Activated T-helper 1 cell treated with Interleukin-2 at 50 U/mL for 16 hours (primary cell): Measurements from ENCODE around the gene ATG101.
A peak's percentile ranks its signal among the peaks of the same experiment; 100 is the strongest.

Experiments
- DNase-seq: peaks from one replicate; pipeline ENCODE4 v3.0.0-alpha.2; 2020; ENCODE audit warnings: low read depth

The ATG101 gene, protein sequence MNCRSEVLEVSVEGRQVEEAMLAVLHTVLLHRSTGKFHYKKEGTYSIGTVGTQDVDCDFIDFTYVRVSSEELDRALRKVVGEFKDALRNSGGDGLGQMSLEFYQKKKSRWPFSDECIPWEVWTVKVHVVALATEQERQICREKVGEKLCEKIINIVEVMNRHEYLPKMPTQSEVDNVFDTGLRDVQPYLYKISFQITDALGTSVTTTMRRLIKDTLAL

DNA sequence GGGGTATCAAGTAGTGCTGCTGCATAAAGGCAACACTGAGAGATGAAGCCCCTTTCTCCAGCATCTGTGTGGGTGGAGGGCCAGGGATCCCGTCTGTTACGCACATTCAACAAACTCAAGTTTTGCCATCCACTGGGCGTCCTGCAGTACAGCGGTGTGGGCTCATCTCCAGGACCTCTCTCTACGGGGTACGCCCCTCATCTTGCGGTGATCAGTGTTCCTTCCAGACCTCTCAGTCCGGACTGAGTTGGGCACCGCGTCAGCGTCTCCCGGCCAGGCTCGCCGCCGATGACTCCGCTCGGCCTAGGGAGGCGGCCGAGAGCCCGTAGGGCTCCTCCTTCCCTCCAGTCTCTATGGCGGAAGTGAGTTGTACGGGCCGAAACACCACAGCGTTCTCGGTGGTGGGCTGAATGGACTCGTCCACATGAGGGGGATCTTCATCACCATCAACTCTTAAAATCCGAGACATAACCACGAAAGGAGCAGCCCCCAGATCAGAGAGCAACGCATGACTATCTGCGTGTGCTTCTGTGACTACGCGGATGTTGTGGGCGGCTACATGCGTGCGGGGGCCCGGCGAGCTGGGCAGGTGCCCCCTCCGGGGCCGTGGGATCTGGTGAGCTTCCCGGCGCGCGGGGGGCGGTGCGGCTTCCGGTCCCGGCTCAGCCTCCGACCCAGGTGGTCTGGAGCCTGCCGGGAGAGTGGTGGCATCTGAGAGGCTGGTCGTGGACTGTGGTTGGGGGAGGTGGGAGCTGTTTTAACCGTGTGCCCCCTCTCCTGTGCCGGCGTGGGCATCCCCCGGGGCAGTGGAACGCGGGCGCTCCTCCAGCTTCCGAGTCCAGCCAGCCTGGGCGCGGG lies at the start of gene ATG101:
TSS of gene ATG101 (plus strand) at position 652 of the 858 bp plus-strand sequence. CDS start 3,673 bp downstream, outside the sequence.
- peak; percentile 79 for DNase-seq

DNA sequence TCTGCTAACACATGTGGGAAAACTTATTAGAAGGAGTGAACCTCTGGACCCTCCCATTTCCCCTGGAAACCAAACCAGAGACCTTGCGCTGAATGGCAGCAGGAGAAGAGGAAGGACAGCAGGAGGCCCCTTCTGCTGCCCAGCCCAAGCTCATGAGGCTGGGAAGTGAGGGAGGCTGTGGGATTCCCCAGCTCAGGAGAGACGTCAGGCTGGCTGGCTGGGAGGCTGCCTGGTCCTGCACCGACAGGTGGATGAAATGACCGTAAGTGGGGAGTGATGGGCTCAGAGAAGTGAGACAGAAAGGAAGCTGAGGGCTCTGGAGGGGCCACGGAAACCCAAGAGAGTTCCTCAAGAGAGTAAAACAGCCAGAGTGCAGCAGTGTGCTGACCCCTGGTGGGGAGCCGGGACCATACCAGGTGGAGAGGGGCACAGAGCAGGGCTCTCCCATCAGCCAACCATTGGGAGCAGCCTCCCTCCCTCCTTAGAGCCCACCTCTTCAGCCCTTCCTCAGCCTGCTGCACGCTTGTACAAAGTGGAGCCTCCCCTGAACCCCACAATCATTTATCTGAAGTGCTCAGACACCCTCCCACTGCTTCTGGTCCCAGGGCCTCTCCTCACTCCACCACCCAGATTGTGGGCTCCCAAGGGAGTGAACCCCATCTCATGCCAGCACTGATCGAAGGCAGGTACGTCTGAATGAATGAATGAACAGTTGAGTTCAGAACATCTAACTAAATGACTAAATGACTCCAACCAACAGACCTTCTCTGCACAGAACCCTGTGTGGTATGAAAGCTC lies 49.0 kb upstream of the ATG101 start:
- DNase-seq: peak; percentile 45

DNA sequence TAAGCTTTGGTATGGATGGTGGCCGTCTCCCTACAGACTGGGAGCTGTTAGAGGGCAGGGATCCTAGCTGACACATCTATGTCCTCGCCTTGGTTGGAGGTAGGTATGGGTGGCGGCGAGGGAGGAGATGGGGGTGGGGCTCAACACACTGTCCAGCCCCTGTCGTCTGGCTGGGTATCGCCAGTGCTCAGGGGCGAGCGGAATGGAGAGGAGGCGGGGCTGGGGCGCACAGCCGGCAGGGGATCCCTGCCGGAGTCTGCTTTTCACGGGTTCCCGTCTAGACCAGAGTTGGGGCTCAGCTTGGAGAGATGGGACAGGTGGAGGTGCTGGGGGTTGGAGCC lies 47.0 kb upstream of the ATG101 start:
- DNase-seq: no peak

DNA sequence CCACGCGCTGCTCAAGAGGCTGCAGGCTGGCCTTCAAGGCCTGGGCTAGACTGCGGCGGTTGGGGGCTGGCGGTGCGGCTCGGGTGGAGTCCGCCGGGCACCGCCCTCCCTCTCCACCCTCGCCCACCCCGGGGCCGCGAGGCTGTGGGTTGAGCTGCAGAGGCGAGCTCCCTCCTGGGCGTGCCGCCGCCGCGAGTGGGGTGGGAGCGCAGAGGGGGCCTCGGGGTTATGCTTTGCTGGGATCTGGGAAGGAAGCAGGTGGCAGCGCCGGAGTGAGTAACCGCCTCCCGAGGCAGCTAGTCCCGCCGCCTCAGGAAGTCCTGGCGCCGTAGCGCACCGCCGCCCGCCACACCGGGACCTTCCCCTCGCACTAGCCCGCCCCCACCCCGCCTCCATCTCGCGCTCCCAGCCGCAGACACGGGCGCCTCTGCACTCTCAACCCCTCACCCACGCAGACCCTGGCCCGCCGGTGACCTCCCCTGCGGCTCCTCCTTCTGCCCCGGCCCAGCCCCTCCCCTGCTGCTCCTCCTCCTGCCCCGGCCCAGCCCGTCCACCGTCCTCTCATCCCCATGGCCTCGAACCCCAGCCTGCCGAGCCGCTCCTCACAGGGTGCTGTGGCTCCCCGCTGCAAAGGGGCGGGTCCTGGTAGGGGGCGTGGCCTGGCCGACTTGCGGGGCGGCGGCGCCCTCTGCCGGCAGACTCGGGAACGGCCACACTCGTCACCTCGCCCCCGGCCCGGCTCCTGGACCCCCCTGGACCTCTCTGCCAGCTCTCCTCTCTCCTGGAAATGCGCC lies 46.4 kb upstream of the ATG101 start:
- DNase-seq: peak; percentile 82

DNA sequence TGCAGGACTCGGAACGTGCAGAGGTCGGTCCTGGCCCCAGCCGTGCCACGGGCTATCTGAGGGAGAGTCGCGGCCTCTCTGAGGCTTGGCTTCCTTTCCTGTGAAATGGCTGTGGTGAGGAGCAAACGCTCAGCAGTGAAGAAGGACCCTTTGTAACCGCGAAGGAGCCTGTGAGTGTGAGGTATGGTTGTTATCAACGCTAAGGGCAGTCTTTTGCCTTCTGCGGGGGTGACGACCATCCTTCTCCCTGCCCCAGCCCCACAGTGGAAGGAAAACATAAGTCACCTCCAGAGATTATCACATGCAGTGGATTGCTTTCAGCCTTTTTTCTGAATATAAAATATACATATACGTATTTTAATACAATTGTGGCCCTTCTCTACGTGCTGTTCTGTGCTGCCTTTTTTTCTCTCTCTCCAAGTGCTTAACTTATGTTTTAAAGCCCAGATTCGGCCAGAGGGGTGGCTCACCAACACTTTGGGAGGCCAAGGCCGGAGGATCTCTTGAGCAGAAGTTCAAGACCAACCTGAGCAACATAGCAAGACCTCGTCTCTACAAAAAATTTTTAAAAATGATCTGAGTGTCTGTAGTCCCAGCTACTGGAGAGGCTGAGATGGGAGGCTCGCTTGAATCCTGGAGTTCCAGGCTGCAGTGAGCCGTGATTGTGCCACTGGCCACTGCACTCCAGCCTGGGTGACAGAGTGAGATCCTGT lies 45.6 kb upstream of the ATG101 start:
- no peak for DNase-seq

DNA sequence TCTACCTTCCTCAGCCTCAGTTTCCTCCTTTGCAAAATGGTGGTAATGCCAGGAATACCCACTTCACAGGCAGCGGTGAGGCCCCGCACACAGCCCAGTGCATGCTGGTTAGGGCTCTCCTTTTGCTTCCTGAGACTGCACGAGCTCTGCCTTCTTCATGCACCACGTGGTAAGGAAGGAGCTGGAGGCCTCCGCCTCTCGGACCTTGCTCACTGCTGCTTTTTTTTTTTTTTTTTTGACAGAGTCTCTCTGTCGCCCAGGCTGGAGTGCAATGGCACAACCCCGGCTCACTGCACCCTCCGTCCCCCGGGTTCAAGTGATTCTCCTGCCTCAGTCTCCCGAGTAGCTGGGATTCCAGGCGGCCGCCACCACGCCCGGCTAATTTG lies 44.9 kb upstream of the ATG101 start:
- DNase-seq: no peak

DNA sequence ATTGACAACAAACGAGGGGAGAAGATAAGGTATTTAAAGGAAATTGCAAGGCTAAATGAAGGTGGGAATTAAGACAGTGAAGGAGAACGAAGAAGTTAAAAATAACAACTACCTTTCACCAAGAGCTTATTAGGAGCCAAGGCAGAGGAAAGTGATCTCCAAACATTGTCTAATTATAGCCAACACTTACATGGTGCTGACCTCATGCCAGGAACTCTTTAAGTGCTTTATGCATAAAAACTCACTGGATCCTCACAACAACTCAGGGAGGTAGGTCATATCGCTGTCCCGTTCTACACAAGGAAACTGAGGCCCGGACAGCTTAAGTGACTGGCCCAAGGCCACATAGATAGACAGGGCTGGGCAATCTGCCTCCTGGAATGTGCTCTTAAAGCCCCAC lies 43.5 kb upstream of the ATG101 start:
- no peak for DNase-seq

DNA sequence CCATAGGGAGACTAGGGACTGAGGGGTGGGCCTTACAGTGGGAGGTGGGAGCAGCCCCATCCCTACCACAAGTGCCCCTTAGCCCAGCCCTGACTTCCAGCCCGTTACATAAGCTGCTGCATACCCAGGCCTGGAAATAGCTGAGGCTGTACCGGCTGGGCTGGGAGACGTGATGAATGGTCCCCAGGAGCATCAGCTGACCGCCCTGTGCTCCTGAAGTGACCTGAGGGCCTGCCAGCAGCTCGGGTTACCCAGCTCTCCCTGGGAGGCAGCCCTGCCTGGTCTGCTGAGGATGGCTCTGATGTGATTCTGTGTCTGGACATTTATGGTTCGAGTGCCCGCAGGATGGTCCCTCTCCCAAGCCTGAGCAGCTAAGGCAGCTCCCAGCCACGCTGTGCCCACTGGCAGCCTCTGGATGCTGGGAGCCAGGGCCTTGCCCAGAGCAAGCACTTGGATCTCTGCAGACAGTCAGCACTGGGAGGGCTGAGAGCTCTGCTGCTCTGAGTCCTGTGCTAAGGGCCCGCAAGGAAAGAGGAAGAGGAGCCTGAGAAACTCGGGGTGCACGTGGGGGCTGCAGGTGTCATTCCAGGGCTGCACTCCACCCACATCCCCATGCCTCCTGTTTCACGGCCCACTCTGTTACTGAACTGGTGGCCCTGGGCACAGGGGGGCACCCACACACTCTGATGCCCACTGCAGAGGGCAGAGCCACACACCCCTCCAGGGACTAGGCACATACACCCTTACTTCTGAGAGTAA lies 42.5 kb upstream of the ATG101 start:
- DNase-seq: no peak

DNA sequence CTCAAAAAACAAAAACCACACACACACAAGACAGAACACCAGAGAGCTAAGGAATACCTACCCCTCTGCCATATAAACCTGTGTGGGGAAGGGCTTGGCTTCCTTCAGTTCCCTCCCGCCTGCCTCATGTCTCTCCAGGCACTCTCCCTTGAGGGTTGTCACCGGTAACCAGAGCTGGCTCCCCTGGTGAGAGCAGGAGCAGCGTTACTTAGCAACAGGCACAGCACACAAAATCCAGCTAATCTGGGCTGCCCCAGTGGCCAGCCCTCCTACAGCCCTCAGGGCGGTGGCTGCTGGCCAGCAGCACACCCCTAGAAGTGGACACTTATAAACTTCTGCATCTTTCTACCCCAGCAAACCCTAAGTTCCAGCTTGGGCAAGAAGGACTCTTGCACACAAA lies 40.1 kb upstream of the ATG101 start:
- no peak for DNase-seq

DNA sequence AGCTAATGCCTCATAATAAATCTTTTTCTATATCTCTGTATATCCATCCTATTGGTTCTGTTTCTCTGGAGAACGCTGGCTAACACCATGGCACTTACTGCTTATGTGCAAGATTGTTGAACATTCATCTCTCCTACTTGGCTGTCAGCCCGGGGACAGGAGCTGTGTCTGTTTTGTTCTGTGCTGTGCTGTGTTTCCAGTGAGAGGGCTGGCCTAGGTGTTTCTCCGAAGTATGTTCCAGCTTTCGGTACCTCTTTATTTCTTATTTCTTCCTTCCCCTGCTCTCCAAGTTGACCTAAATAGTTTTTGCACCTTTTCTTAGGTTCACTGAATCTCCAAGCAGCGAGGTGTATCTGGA lies 37.4 kb upstream of the ATG101 start:
- no peak for DNase-seq

DNA sequence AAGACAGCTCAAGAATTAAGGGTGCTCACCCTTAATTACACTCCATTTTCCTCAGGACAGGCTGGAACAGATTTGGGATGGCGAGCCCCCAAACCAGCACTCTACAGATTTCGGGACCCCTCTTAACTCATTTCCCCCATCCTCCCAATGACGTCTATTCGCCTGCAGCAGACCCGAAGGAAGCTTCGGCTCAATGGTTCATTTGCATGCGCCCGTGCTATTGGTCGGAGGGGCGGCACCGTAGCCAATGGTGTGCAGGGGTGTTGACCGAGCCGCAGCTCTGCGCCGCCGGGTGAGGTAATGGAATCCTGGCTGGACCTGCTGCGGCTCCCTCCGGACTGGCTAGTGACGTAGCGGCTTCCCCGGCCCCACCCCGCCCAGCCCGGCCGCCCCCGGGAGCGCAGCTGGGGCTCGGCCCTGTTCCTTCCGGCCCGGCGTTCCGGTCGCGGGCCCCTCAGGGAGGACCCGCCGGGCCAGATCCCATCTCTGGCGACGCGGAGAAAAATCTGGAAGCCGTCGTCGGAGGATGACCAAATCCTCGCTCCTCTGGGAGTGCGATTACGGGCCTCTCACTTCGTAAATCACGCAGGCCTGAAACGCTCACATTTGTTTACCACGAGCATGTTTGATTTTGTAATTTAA lies 36.9 kb upstream of the ATG101 start:
- DNase-seq: peak; percentile 78

DNA sequence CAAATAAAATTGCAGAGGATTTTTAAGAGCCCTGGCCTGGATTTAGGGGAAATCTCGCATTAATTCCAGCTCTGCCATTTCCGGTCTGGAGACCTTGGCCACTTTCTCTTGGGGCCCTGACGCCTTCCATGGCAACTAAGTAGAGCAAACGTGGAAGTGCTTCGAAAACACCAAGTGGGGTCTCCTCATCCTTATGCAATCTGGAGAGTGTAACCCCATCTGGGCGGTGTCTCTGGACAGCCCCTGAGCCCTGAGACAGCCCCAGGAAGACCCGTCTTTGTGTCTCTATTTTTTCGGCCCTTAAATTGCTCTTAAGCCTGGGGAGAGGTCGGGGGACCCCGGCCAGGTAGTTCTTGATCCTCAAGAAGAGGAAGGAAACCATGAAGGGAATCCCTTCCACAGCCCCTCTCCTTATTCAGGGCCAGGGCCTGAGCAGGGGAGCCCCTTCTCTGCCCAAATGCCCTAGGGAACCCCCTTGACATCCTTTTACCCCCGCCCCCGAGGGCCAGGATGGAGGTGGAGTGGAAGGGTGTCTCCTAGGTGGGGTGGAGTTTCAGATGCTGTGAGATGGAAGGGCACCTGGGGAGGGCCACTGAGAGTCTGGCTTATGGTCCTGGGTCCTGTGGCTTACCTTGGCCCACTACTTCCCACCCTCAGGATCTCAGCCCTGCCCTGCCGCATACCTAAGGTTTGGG lies 36.2 kb upstream of the ATG101 start:
- DNase-seq: no peak

DNA sequence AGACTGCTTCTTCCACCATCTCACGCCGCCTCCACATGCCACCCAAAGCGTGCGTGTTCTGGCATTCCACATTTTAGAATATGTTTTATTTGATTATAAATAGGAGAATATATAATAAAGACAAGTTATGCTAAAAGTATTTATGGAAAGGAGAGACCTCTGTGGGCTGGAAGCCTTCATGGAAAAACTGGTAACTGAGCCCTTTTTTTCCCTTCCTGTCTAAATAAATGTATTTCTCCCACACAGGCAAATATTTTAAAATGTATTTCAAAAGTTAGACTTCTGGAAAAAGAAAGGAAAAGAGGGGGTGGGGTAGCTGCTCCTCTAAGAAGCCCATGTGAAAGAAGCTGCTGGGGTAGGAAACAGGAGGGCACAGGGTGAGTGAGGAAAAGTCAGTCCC lies 34.6 kb upstream of the ATG101 start:
- DNase-seq: no peak

DNA sequence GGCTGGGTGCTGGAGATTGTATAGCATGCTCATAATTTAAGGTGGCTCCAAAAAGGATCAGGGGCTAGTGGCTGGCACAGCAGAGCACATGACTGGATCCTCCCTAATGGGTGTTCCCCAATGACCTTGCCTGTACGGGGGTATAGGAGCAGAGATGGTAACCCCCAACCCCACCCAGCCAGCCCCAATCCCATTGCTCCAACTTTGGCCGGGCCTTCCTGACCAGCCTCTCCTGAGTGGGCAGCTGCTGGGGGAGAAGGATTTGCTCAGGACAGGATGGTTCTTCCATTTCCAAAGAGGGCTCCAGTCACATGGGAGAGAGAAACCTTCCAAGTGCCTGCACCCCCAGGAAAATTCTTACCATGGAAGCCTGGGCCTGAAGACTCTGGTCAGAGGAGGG lies 33.9 kb upstream of the ATG101 start:
- no peak for DNase-seq

DNA sequence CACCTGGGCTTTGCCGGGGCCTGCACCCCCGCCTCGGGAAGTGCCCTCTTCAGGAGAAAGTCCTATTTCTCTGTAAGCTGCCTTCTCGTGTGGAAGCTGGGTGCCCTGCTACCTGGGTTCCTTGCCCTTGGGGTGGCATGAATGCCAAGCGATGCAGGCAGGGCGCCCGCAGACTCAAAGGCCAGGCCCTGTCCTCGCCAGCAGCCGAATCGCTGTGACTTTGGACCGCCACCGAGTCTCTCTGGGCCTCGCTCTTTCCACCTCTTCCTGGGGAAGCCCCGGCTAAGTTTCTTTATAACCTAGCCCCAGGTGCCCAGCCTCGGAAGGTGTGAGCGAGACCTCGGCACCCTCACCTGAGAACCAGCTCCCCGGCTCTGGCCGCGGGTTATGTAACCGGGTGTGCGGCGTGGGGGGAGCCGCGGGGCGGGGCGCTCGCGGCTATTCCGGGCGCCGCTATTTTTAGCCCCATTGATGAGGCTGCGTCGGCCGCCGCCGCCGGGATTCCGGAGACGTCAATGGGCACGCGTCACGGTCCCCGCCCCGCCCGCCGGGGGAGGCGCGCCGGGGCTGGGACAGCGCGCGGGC lies 33.1 kb upstream of the ATG101 start:
- peak; percentile 78 for DNase-seq

DNA sequence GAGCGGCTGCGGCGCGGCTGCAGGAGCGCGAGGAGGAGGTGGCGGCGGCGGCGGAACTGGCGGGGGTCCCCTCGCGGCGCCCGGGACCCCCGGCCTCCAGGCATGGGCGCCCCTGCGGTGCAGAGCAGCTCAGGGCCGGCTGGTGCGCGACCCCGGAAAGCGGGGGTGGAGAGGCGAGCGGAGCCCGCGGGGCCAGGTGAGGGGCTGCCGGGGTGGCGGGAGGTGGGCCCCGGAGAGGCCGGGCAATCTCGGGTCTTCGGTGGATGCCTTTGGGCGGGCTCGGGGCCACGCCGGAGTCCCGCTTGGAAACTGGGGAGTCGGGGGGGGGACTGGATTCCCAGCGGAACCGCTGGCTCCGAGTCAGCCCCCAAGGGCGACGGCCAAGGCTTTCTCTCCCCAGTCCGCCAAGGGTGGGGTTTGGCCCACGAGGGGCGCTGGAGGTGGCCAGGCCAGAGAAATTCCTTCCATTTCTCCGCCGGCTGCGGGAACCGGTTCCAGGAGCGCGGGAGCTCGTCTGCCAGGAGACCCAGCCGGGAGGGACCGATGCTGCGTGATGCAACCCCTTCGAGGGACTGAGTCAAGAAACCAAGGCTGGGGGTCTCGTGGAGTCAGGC lies 32.4 kb upstream of the ATG101 start:
- DNase-seq: no peak

DNA sequence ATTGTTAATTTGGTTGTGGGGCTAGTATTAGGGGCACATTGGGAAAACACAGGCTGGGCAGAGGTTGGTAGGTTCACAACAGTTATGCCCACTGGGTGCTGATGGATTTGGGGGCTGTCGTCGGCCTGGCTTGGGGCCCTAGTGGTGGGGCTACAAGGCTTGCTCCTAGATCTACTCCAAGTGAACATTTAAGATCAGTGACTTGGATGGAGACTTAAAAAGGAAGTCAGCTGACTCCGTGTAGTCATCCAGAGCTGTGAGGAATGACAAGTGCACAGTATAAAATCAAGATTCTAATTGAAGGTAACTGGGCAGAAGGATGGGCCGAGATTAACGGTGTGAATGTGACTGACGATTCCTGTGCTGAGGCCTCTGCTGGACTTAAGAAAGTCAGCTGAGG lies 31.3 kb upstream of the ATG101 start:
- DNase-seq: no peak

DNA sequence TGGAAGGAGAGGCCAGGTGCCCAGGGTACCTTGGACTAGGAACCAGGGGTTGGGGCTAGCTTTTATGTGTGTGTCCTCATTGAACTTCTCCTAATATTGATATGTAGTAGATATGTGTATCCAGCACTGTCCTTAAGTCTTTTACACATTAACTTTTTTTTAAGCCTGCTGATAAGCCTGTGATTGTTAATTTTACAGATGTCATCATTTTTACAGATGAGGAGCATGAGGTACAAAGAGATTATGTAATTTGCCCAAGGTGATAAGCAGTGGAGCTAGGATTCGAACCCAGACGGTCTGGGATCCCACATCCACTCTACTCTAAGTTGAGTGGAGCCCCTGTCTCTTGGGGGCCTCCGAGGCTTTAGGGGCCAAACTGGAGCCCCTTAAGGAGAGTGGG lies 28.7 kb upstream of the ATG101 start:
- DNase-seq: no peak

DNA sequence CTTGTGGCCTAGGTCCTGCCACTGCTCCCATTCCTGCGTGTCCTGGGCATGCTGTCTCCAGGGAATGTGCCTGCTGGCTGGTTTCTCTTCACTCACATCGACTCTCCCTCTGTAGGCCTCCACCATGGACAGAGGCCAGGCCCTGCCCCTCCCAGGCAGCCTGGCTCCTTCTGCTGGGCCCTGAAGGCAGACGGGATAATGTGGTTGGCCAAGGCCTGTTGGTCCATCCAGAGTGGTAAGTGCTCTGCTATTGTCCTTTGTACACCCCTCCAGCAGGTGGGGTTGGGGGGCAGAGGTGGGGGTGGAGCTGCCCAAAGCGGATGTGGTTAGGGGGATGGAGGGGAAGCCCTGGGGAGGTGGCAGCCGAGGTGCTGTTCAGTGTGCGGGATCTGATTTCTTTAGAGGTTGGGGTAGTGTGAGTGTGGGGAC lies 28.1 kb upstream of the ATG101 start:
- no peak for DNase-seq
